KMS-11 (cell line): ENCODE results near the gene CAPN11.

Experiments
- H2AFZ ChIP-seq: fragments of 200-600 bp; sonication (generic); 2 replicates; pipeline ENCODE4 v1.6.1; 2016; ENCODE audit warnings: antibody characterized with exemption, mixed run types, low read depth
- H3K27ac ChIP-seq: fragments of 200-600 bp; sonication (generic); 2 replicates; pipeline ENCODE4 v1.6.1; 2016; ENCODE audit warnings: mild to moderate bottlenecking, mixed run types
- H3K27me3 ChIP-seq: fragments of 200-600 bp; sonication (generic); 2 replicates; pipeline ENCODE4 v1.6.1; 2017; ENCODE audit warnings: mild to moderate bottlenecking, low read depth, mixed run types, moderate library complexity; ENCODE audit not compliant: insufficient read depth
- H3K36me3 ChIP-seq: fragments of 200-600 bp; sonication (generic); 2 replicates; pipeline ENCODE4 v1.6.1; 2017; ENCODE audit warnings: mild to moderate bottlenecking, mixed run types; ENCODE audit not compliant: insufficient read depth
- H3K4me1 ChIP-seq: fragments of 200-600 bp; sonication (generic); 2 replicates; pipeline ENCODE4 v1.6.1; 2016; ENCODE audit warnings: mild to moderate bottlenecking, low read depth, mixed run types; ENCODE audit not compliant: poor library complexity, severe bottlenecking
- H3K4me2 ChIP-seq: fragments of 200-600 bp; sonication (generic); 2 replicates; pipeline ENCODE4 v1.7.0; 2016; ENCODE audit warnings: mild to moderate bottlenecking, mixed run types
- H3K4me3 ChIP-seq: fragments of 200-600 bp; sonication (generic); IDR thresholded peaks from 2 replicates; pipeline ENCODE4 v1.6.1; 2017; ENCODE audit warnings: low read depth, low read length, mixed read lengths; ENCODE audit not compliant: insufficient read depth
- H3K79me2 ChIP-seq: fragments of 200-600 bp; sonication (generic); 2 replicates; pipeline ENCODE4 v1.6.1; 2016; ENCODE audit warnings: low read depth, mixed run types; ENCODE audit not compliant: insufficient read depth
- H3K9ac ChIP-seq: fragments of 200-600 bp; sonication (generic); 2 replicates; pipeline ENCODE4 v1.6.1; 2016; ENCODE audit warnings: mild to moderate bottlenecking, mixed run types
- H4K20me1 ChIP-seq: fragments of 200-600 bp; sonication (generic); 2 replicates; pipeline ENCODE4 v1.6.1; 2016; ENCODE audit warnings: mild to moderate bottlenecking, mixed run types; ENCODE audit not compliant: insufficient read depth
- CTCF ChIP-seq: fragments of 200-600 bp; sonication (generic); conservative IDR thresholded peaks from 2 replicates; pipeline ENCODE4 v1.6.1; 2017; ENCODE audit warnings: low read depth, mild to moderate bottlenecking, antibody characterized with exemption, low read length, moderate library complexity, mixed read lengths

Gene CAPN11

GRCh38 chr6:44111434-44112417, 46.9 kb upstream of the CAPN11 start:
- Histone ChIP-seq H3K79me2 (peaks cover 19% of the 10 kb centered on the region), H3K36me3 (no peaks in the 10 kb centered on the region; the same call in 1 of the 2 replicates), H2AFZ (no peak overlapping the region), H3K4me3 (no peak overlapping the region), H3K27ac (no peak overlapping the region), H4K20me1 (peaks cover 10% of the 10 kb centered on the region; the same call in 1 of the 2 replicates), H3K9ac (no peak overlapping the region), H3K4me1 (peaks cover 22% of the 10 kb centered on the region), H3K4me2 (no peak overlapping the region), H3K27me3 (no peaks in the 10 kb centered on the region)
- TF ChIP-seq CTCF = no peak

- Histone ChIP-seq H3K79me2 (peaks cover 36% of the 10 kb centered on the region), H3K27me3 (no peaks in the 10 kb centered on the region), H3K4me2 (no peak overlapping the region), H4K20me1 (peaks cover 22% of the 10 kb centered on the region; the same call in 1 of the 2 replicates), H3K36me3 (no peaks in the 10 kb centered on the region; the same call in 1 of the 2 replicates), H3K4me1 (peaks cover 39% of the 10 kb centered on the region), H3K4me3 (no peak overlapping the region), H3K9ac (no peak overlapping the region), H2AFZ (no peak overlapping the region), H3K27ac (no peak overlapping the region)
- peak; percentile 20; the same call in 1 of the 2 replicates for TF ChIP-seq CTCF
Observed at GRCh38 chr6:44113414-44113813, 45.2 kb upstream of the CAPN11 start.

GRCh38 chr6:44115866-44116265, 42.8 kb upstream of the CAPN11 start:
- Histone ChIP-seq H3K27ac (peak overlapping the region; percentile 40; the same call in 1 of the 2 replicates), H3K36me3 (no peaks in the 10 kb centered on the region; the same call in 1 of the 2 replicates), H3K9ac (no peak overlapping the region), H3K4me3 (no peak overlapping the region), H3K79me2 (peaks cover 61% of the 10 kb centered on the region), H2AFZ (no peak overlapping the region), H4K20me1 (peaks cover 46% of the 10 kb centered on the region), H3K27me3 (no peaks in the 10 kb centered on the region), H3K4me1 (peaks cover 59% of the 10 kb centered on the region), H3K4me2 (peak overlapping the region; percentile 75)
- no peak for TF ChIP-seq CTCF

GRCh38 chr6:44116641-44117382, 41.8 kb upstream of the CAPN11 start:
- Histone ChIP-seq H3K4me3 (no peak overlapping the region), H3K9ac (no peak overlapping the region; the same call in 1 of the 2 replicates), H4K20me1 (peaks cover 47% of the 10 kb centered on the region), H3K79me2 (peaks cover 70% of the 10 kb centered on the region), H2AFZ (no peak overlapping the region), H3K27ac (peak overlapping the region; percentile 40; the same call in 1 of the 2 replicates), H3K27me3 (no peaks in the 10 kb centered on the region), H3K36me3 (no peaks in the 10 kb centered on the region; the same call in 1 of the 2 replicates), H3K4me1 (peaks cover 63% of the 10 kb centered on the region), H3K4me2 (peak overlapping the region; percentile 75)
- no peak for TF ChIP-seq CTCF
